SK-N-SH (cell line): ENCODE measurements around the gene POP4. TPM values are rescaled to one million over a fixed set of nuclear protein-coding genes. Genes with fewer than 3 reads are reported as not detected.

Source experiments
- CTCF ChIA-PET: fragments of 300-600, 350-600 bp; formaldehyde crosslinking; extraction: SDS; loops from one replicate; lab custom pipeline; 2021; lab: Yijun Ruan, JAX
- POLR2A ChIA-PET: fragments of 350-600 bp; sonication (Branson Sonifier 250); formaldehyde crosslinking; extraction: SDS; loops from one replicate; lab custom pipeline; 2020; ENCODE audit warnings: antibody characterized with exemption, inconsistent platforms; lab: Yijun Ruan, JAX
- DNase-seq: peaks from one replicate; pipeline ENCODE4 v3.0.0; 2012
- H2AFZ ChIP-seq: fragments of 200-600 bp; sonication (generic); 2 replicates; pipeline ENCODE4 v1.8.1; 2016; ENCODE audit warnings: antibody characterized with exemption, mild to moderate bottlenecking, low read depth
- H3F3A ChIP-seq: fragments of 200-600 bp; sonication (generic); replicated peaks from 2 replicates; pipeline ENCODE3; 2016; ENCODE audit warnings: antibody characterized with exemption, mild to moderate bottlenecking; ENCODE audit not compliant: insufficient read depth
- H3K27ac ChIP-seq, 2 experiments: fragments of 200-500 bp in 1 of 2; fragments of 200-600 bp in 1 of 2; sonication (Bioruptor generic) in 1 of 2; sonication (generic), shearing (Covaris generic) in 1 of 2; 2 replicates each; pipeline versions ENCODE4 v1.5.1 to v1.6.1; 2014 to 2016; ENCODE audit warnings: low read depth in 2 of 2, inconsistent platforms in 1 of 2, low read length in 1 of 2, mild to moderate bottlenecking in 1 of 2, mixed read lengths in 1 of 2
- H3K27me3 ChIP-seq: fragments of 200-600 bp; sonication (generic), shearing (Covaris generic); 2 replicates; pipeline ENCODE4 v1.6.1; 2016; ENCODE audit warnings: mixed run types; ENCODE audit not compliant: insufficient read depth
- H3K36me3 ChIP-seq, 2 experiments: fragments of 200-500 bp in 1 of 2; fragments of 200-600 bp in 1 of 2; sonication (Bioruptor generic) in 1 of 2; sonication (generic) in 1 of 2; replicated peaks in 1 of 2; 2 replicates each; pipeline versions ENCODE3 to v1.5.1; 2014 to 2016; ENCODE audit warnings: low read length in 1 of 2, mild to moderate bottlenecking in 1 of 2; ENCODE audit not compliant: insufficient read depth in 2 of 2, control insufficient read depth in 1 of 2
- H3K4me1 ChIP-seq, 2 experiments: fragments of 200-500 bp in 1 of 2; fragments of 200-600 bp in 1 of 2; sonication (Bioruptor generic) in 1 of 2; sonication (generic), shearing (Covaris generic) in 1 of 2; 2 replicates each; pipeline versions ENCODE4 v1.5.1 to v1.6.1; 2014 to 2016; ENCODE audit warnings: low read depth in 1 of 2, low read length in 1 of 2, mixed run types in 1 of 2; ENCODE audit not compliant: insufficient read depth in 2 of 2, control insufficient read depth in 1 of 2
- H3K4me2 ChIP-seq: fragments of 200-600 bp; sonication (generic), shearing (Covaris generic); 2 replicates; pipeline ENCODE4 v1.6.1; 2017; ENCODE audit warnings: mixed run types
- H3K4me3 ChIP-seq, 2 experiments: fragments of 200-500 bp in 1 of 2; fragments of 200-600 bp in 1 of 2; sonication (Bioruptor generic) in 1 of 2; sonication (generic), shearing (Covaris generic) in 1 of 2; 2 replicates each; pipeline versions ENCODE4 v1.5.1 to v1.8.1; 2014 to 2016; ENCODE audit warnings: low read depth in 2 of 2, inconsistent platforms in 1 of 2, low read length in 1 of 2, mild to moderate bottlenecking in 1 of 2, mixed read lengths in 1 of 2, moderate library complexity in 1 of 2
- H3K79me2 ChIP-seq: fragments of 200-600 bp; sonication (generic); 2 replicates; pipeline ENCODE4 v1.8.1; 2017; ENCODE audit warnings: mild to moderate bottlenecking; ENCODE audit not compliant: insufficient read depth
- H3K9ac ChIP-seq: fragments of 200-600 bp; sonication (generic); 2 replicates; pipeline ENCODE4 v1.6.1; 2017; ENCODE audit warnings: mixed run types
- H3K9me2 ChIP-seq: fragments of 200-600 bp; sonication (generic); 2 replicates; pipeline ENCODE4 v1.6.1; 2017; ENCODE audit warnings: mixed run types
- H3K9me3 ChIP-seq: fragments of 200-600 bp; sonication (generic); 2 replicates; pipeline ENCODE4 v1.6.1; 2017; ENCODE audit warnings: mixed run types, mild to moderate bottlenecking, moderate library complexity
- H4K20me1 ChIP-seq: fragments of 200-600 bp; sonication (generic); 2 replicates; pipeline ENCODE4 v1.6.1; 2017; ENCODE audit warnings: mild to moderate bottlenecking, mixed run types; ENCODE audit not compliant: insufficient read depth
- CHD2 ChIP-seq: fragments of 150-350 bp; IDR thresholded peaks from 2 replicates; pipeline ENCODE4 v1.6.1; 2018; ENCODE audit warnings: low read length; ENCODE audit not compliant: partially characterized antibody
- ELF1 ChIP-seq: IDR thresholded peaks from 2 replicates; pipeline ENCODE4 v1.4.0; 2012
- POLR2AphosphoS5 ChIP-seq: IDR thresholded peaks from 2 replicates; pipeline ENCODE4 v1.6.1; 2012; ENCODE audit warnings: low read depth, low read length
- REST ChIP-seq: IDR thresholded peaks from 2 replicates; pipeline ENCODE4 v1.6.1; 2012; ENCODE audit warnings: mild to moderate bottlenecking, low read depth, low read length, moderate library complexity
- RXRA ChIP-seq: IDR thresholded peaks from 2 replicates; pipeline ENCODE4 v1.4.0; 2012; ENCODE audit warnings: low read depth, mild to moderate bottlenecking, borderline replicate concordance
- ZBTB33 ChIP-seq: IDR thresholded peaks from 2 replicates; pipeline ENCODE4 v1.4.0; 2012; ENCODE audit warnings: low read depth, borderline replicate concordance
- WGBS: methylation state at CpG from one replicate; pipeline ENCODE4 v1.1.6; 2017; ENCODE audit warnings: low lambda C conversion rate; 5-methylcytosine and 5-hydroxymethylcytosine counted together
- polyA plus RNA-seq, 3 experiments: library from polyadenylated mRNA; depleted of rRNA; stranded (reverse); fragments of >200 nt; gene quantifications; 2 replicates each; pipeline ENCODE4 v1.2.3, GENCODE V29; 2012

POP4 gene
- polyA plus RNA-seq, 1 of the 3 experiments (the other 2 are of a cell fraction) = 75.4 TPM

- TF ChIP-seq REST = no peak
Measured at GRCh38 chr19:29614780-29615179, 8.7 kb downstream of the POP4 start (continued).

- POLR2A ChIA-PET = no interaction called here
- H2AFZ ChIP-seq = no peak overlapping the region
- no peaks in the 10 kb centered on the region for H3K9me3 ChIP-seq
- DNase-seq = no peak
- H3K79me2 ChIP-seq = no peaks in the 10 kb centered on the region
- H3K27ac ChIP-seq = no peak overlapping the region
- H3K36me3 ChIP-seq = peaks cover 14 to 48% of the 10 kb centered on the region in 2 experiments
- no peak overlapping the region for H3K4me2 ChIP-seq
- no peak overlapping the region for H3K9ac ChIP-seq
- no peak overlapping the region for H3K4me3 ChIP-seq
- 91% methylated on average over 4 of the region's 10 CpGs for WGBS
- H3K27me3 ChIP-seq = no peaks in the 10 kb centered on the region; the same call in 1 of the 2 replicates
- H4K20me1 ChIP-seq = no peaks in the 10 kb centered on the region
- H3K9me2 ChIP-seq = no peaks in the 10 kb centered on the region
- no peaks in the 10 kb centered on the region for H3F3A ChIP-seq
- CTCF ChIA-PET = interaction anchor here (6.8 kb wide), 1 partner anchor 103 kb away, joined by 137 read pairs; the partner anchor contains the start of gene C19orf12
- H3K4me1 ChIP-seq = no peaks in the 10 kb centered on the region
- no peak for TF ChIP-seq ZBTB33
- no peak for TF ChIP-seq POLR2AphosphoS5
- no peak for TF ChIP-seq ELF1
Measured at GRCh38 chr19:29615891-29616425, 9.9 kb downstream of the POP4 start.

- H3K9ac ChIP-seq = no peak overlapping the region
- POLR2A ChIA-PET = no interaction called here
- H3K4me3 ChIP-seq = no peak overlapping the region
- no peaks in the 10 kb centered on the region; the same call in 1 of the 2 replicates for H3K27me3 ChIP-seq
- no peak for DNase-seq
- no peaks in the 10 kb centered on the region for H3K9me3 ChIP-seq
- no peak overlapping the region for H3K4me2 ChIP-seq
- H3F3A ChIP-seq = no peaks in the 10 kb centered on the region
- no peaks in the 10 kb centered on the region for H3K9me2 ChIP-seq
- no peaks in the 10 kb centered on the region for H3K79me2 ChIP-seq
- H3K27ac ChIP-seq = no peak overlapping the region
- peaks cover 12 to 42% of the 10 kb centered on the region in 2 experiments for H3K36me3 ChIP-seq
- TF ChIP-seq RXRA (no peak), CHD2 (no peak)
- TF ChIP-seq, all 33 proteins: peak for 0
- Histone ChIP-seq H4K20me1 (no peaks in the 10 kb centered on the region), H3K4me1 (no peaks in the 10 kb centered on the region), H2AFZ (no peak overlapping the region)
- CTCF ChIA-PET = no interaction called here
- WGBS = 84% methylated on average over 5 of the region's 16 CpGs
Measured at GRCh38 chr19:29616541-29616940, 10.5 kb downstream of the POP4 start.
